GM12801 (cell line): Measurements from ENCODE around the gene AFF1.

Experiments used
- CTCF ChIP-seq: IDR thresholded peaks from one replicate; pipeline ENCODE4 v1.5.1; 2011; ENCODE audit warnings: control low read depth; ENCODE audit not compliant: insufficient read length; ENCODE audit errors: extremely low read depth

The AFF1 gene

GRCh38 chr4:87054900-87055299 lies 120.1 kb downstream of the AFF1 start:
- TF ChIP-seq CTCF = no peak

GRCh38 chr4:87055311-87055710 lies 120.5 kb downstream of the AFF1 start:
- no peak for TF ChIP-seq CTCF

- no peak for TF ChIP-seq CTCF
Measured at GRCh38 chr4:87056881-87057280, 122.1 kb downstream of the AFF1 start.

GRCh38 chr4:87057835-87058355 lies 123.1 kb downstream of the AFF1 start:
- no peak for TF ChIP-seq CTCF

- no peak for TF ChIP-seq CTCF
Measured at GRCh38 chr4:87058356-87059073, 123.7 kb downstream of the AFF1 start.

- no peak for TF ChIP-seq CTCF
Measured at GRCh38 chr4:87060957-87061356, 126.1 kb downstream of the AFF1 start.

- no peak for TF ChIP-seq CTCF
Measured at GRCh38 chr4:87065021-87065420, 130.2 kb downstream of the AFF1 start.
